Fibroblast of villous mesenchyme (primary cell): ENCODE measurements around the gene NKX2-2. TPM values are rescaled to one million over a fixed set of nuclear protein-coding genes. Genes with fewer than 3 reads are reported as not detected.

ENCODE experiments used
- DNase-seq: peaks from one replicate; pipeline ENCODE4 v3.0.0-alpha.2; 2010; ENCODE audit warnings: low read depth
- H3K4me3 ChIP-seq: 2 replicates; pipeline ENCODE4 v1.5.1; 2011; ENCODE audit warnings: low read depth, mild to moderate bottlenecking, low read length
- CTCF ChIP-seq: IDR thresholded peaks from 2 replicates; pipeline ENCODE4 v1.5.1; 2012; ENCODE audit warnings: low read depth, mild to moderate bottlenecking, low read length; ENCODE audit not compliant: insufficient read depth
- total RNA-seq: library from RNA; depleted of rRNA; stranded (reverse); fragments of >200 nt; gene quantifications from 2 replicates; pipeline ENCODE4 v1.2.3, GENCODE V29; 2012

Gene NKX2-2
- total RNA-seq, 1 donor: not detected

- no peak for TF ChIP-seq CTCF
- H3K4me3 ChIP-seq: no peak overlapping the region
- DNase-seq: no peak
These were observed 5.4 kb downstream of the NKX2-2 start for GRCh38 chr20:21508230-21509078.

GRCh38 chr20:21507400-21508229 is 6.2 kb downstream of the NKX2-2 start:
- no peak overlapping the region for H3K4me3 ChIP-seq
- DNase-seq: no peak
- TF ChIP-seq CTCF: no peak

GRCh38 chr20:21505810-21506530 is 7.9 kb downstream of the NKX2-2 start:
- peak; percentile 73 for TF ChIP-seq CTCF
- H3K4me3 ChIP-seq: peak overlapping the region; percentile 50
- DNase-seq: peak; percentile 22

GRCh38 chr20:21505161-21505809 is 8.6 kb downstream of the NKX2-2 start:
- no peak overlapping the region for H3K4me3 ChIP-seq
- peak; percentile 45 for DNase-seq
- peak; percentile 98 for TF ChIP-seq CTCF

- TF ChIP-seq CTCF: no peak
- H3K4me3 ChIP-seq: no peak overlapping the region
- DNase-seq: no peak
These were observed 9.5 kb downstream of the NKX2-2 start for GRCh38 chr20:21504323-21504722.

GRCh38 chr20:21503345-21503744 is 10.5 kb downstream of the NKX2-2 start:
- no peak overlapping the region for H3K4me3 ChIP-seq
- DNase-seq: no peak
- no peak for TF ChIP-seq CTCF
